GM12892 (cell line): ENCODE data around the gene NDUFB6.
"Not testable (repeated sequence)": the region's sequence is repeated elsewhere in the genome, so short reads cannot be mapped to it uniquely, and the experiment has no call there.

ENCODE experiments used
- DNase-seq: peaks from one replicate; pipeline ENCODE4 v3.0.0; 2011; ENCODE audit not compliant: insufficient read length
- FAIRE-seq: peaks from 2 replicates; lab custom pipeline; 2011; peaks lifted over from hg19 to GRCh38; lab: Jason Lieb, UNC
- POLR2A ChIP-seq: IDR thresholded peaks from 2 replicates; pipeline ENCODE4 v1.6.1; 2011; ENCODE audit warnings: low read depth, low read length, control low read depth
- POLR2AphosphoS5 ChIP-seq: IDR thresholded peaks from 2 replicates; pipeline ENCODE4 v1.6.1; 2011; ENCODE audit warnings: low read depth, low read length, control low read depth
- TAF1 ChIP-seq: IDR thresholded peaks from 2 replicates; pipeline ENCODE4 v1.6.1; 2011; ENCODE audit warnings: low read depth, mild to moderate bottlenecking, control low read depth, low read length, borderline replicate concordance

Gene NDUFB6

GRCh38 chr9:32543047-32543446 lies 29.9 kb downstream of the NDUFB6 start:
- TF ChIP-seq TAF1 (no peak), POLR2AphosphoS5 (no peak), POLR2A (no peak)
- FAIRE-seq (no peak), DNase-seq (no peak)

DNA sequence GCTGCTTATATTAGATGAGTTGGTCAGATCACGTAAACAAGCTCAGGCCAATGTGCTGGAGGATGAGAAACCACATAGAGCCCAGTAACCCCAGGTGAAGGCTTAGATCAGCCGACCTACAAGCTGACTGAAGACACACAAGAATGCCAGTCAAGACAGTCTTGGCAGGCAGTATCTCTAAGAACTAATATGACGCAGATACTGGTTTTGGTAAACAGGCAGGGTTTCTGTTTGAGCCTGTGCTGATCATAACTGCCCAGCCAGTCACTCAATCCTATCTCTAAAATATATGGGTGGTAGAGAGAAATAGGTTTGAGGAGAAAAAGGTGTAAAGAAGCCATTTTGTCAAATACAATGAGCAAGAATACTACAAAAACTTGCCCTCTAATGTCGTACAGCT lies 39.1 kb downstream of the NDUFB6 start:
- FAIRE-seq (no peak), DNase-seq (no peak)
- TF ChIP-seq POLR2AphosphoS5 (no peak), TAF1 (no peak), POLR2A (no peak)

DNA sequence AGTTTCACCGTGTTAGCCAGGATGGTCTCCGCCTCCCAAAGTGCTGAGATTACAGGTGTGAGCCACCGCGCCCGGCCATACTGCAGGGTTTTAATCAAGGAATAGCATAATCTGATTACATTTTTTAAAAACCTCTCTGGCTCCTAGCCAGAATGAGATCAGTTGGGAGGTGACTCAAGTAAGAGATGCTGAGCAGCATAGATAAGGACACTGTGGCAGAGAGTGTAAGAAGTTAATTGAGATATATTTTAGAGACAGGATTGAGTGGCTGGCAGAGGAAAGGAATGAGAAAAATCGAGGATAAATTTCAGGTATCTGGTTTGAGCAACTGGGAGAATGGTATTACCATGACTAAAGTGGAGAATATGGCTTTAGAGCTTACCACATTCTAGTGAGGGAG lies 39.6 kb downstream of the NDUFB6 start:
- no peak for TF ChIP-seq POLR2AphosphoS5
- FAIRE-seq (no peak), DNase-seq (no peak)

DNA sequence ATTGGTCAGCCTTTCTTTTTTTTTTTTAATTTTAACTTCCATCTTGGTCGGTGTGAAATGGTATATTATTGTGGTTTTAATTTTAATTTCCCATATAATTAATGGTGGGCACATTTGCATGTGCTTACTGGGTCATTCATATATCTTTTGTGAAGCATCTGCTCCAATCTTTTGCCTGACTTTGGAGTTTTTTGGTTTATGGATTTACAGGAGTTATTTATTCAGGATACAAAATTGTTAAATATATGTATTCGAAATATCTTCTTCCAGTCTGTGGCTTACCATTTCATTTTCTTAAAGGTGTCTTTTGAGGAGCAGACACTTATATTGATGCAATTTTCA lies 46.3 kb downstream of the NDUFB6 start:
- TF ChIP-seq TAF1 = no peak
- no peak for TF ChIP-seq POLR2AphosphoS5
- no peak for TF ChIP-seq POLR2A
- FAIRE-seq (no peak), DNase-seq (no peak)

DNA sequence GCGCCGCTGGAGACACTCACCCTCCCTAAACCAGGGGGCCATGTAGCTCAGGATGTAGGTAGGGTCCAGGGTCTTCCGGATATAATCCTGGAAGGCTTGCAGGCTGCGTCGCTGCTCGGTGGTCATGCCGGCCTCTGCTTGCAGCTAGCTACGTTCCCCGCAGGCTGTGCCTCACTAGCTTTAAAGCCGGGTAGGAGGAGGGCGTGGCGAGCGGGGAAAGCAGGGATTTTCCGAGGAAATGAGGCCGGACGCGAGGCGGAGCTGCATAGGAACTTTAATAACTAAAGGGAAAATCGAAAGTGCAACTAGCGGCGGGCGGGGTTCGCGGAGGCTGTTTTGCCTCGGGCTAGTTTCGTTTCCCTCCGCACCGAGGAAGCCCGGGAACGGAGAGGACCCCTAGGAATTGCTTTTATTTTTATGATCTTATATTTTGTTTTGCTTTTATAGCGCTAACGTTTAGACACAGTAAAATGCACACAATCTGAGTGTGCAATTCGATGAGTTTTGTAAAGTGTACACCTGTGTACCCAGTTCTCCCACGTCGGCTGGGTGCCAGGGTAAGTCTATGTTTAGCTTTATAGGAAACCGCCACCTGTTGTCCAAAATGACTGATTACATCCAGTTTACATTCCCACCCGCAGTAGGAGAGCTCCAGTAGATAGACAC lies 46.8 kb downstream of the NDUFB6 start, which contains the start of gene RIGI:
Gene RIGI, minus strand, starts transcription at position 156 of the 666 bp plus-strand sequence. Its CDS starts 30 bp downstream, at position 126.
- TF ChIP-seq TAF1 (no peak), POLR2AphosphoS5 (0 out of 2 replicates have a peak, but pooled peaks have one; percentile 47), POLR2A (peak; percentile 56; the same call in 1 of the 2 replicates)
- FAIRE-seq = peak; percentile 97
- DNase-seq = no peak

GRCh38 chr9:32525709-32526030 lies 47.3 kb downstream of the NDUFB6 start:
- FAIRE-seq = no peak
- DNase-seq = no peak
- TF ChIP-seq POLR2A (no peak), TAF1 (no peak), POLR2AphosphoS5 (no peak)

DNA sequence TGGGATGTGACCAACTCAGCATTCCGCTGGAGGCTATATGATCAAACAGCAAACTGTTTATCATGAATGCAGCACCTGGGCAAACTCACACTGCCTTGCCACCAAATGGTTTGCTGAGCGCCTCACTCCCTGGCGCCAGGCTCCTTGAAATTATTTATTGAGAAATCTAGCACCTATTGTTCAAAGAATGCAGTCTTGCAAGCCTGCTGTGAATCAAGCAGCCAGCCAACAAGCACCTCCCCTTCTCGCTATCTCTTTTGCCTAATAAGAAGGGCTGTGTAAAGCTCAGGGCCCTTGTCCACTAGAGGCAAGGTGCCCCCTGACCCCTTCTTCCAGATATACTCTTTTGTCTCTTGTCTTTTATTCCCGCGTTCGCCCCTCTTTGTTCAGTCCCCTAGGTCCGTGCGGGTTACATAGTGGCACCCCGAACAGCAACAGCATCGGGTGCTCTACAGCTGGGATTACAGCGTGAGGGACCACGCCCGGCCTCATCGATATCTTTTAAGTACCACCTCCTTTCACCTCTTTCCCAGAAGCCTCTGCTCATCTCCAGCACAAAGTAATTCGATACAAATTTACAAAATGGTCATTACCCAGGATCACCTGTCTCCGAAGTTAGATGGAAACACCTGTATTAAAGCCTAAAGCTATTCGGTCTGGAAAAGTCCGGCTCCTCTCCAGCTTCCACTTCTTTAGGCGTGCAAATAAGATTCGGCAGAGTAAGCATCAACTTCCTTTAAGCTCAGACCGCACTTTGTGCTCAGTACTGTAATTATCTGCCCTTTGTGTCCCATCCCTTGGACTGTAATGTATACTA lies 47.9 kb downstream of the NDUFB6 start:
- TF ChIP-seq POLR2AphosphoS5 (no peak), POLR2A (no peak), TAF1 (no peak)
- DNase-seq (no peak), FAIRE-seq (no peak)

- DNase-seq, FAIRE-seq: not testable (repeated sequence)
Measured at GRCh38 chr9:32524558-32524891, 48.4 kb downstream of the NDUFB6 start.

DNA sequence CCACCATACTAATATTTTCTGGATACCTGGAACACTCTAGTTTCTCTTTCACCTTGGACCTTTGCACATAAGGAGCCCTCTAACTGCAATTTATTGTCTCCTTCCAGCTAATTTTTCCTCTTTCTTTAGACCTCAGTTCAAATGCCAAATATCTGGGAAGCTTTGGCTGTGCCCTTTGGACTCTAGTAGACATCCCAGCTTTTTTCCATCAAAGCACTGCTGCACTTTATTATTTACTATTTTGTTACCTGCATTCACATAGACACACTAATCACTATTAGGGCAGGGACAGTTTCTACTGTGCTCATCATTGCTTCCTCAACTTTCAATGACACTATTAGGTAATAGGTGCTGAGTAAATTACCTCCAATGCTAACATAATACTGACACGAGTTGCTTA lies 49.0 kb downstream of the NDUFB6 start:
- TF ChIP-seq TAF1 = no peak
- no peak for TF ChIP-seq POLR2A
- FAIRE-seq (no peak), DNase-seq (no peak)

GRCh38 chr9:32518276-32518675 lies 54.7 kb downstream of the NDUFB6 start:
- no peak for DNase-seq
- no peak for FAIRE-seq
- TF ChIP-seq POLR2A (no peak), POLR2AphosphoS5 (no peak), TAF1 (no peak)

- DNase-seq (no peak), FAIRE-seq (no peak)
- TF ChIP-seq POLR2AphosphoS5 (no peak), POLR2A (no peak), TAF1 (no peak)
Measured at GRCh38 chr9:32516241-32516640, 56.7 kb downstream of the NDUFB6 start.

DNA sequence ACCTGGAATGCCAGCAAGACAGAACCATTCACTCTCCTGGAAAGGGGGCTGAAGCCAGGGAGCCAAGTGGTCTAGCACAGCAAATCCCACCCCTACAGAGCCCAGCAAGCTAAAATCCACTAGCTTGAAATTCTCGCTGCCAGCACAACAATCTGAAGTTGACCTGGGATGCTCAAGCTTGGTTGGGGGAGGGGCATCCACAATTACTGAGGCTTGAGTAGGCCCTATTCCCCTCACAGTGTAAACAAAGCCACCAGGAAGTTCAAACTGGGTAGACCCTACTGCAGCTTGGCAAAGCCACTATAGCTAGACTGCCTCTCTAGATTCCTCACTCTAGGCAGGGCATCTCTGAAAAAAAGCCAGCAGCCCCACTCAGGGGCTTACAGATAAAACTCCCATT lies 64.2 kb downstream of the NDUFB6 start:
- no peak for DNase-seq

GRCh38 chr9:32503008-32503407 lies 70.0 kb downstream of the NDUFB6 start:
- TF ChIP-seq POLR2AphosphoS5 (no peak), TAF1 (no peak), POLR2A (no peak)
- DNase-seq = no peak
- peak; percentile 14 for FAIRE-seq

More for the DNA sequence above, 64.2 kb downstream of the NDUFB6 start:
- FAIRE-seq = no peak
- no peak for TF ChIP-seq POLR2A
- TF ChIP-seq TAF1 = no peak
- no peak for TF ChIP-seq POLR2AphosphoS5
